ENCODE data around the gene FOXE3. TPM values are rescaled to one million over a fixed set of nuclear protein-coding genes. Genes with fewer than 3 reads are reported as not detected.

The FOXE3 gene
- total RNA-seq, 1 donor from 2014 or later = not detected

GRCh38 chr1:47444297-47444561 is 28.1 kb downstream of the FOXE3 start:
- FAIRE-seq = no peak
- Histone ChIP-seq H3K4me3 (ENCODE audit: low read depth, low read length) (no peak overlapping the region), H3K27me3 (ENCODE audit: control insufficient read depth, insufficient read depth, low read length) (peaks cover 69% of the 10 kb centered on the region), H3K36me3 (ENCODE audit: control insufficient read depth, insufficient read depth, low read length) (no peaks in the 10 kb centered on the region)
- DNase-seq (ENCODE audit: low read depth) = no peak
- no peak for TF ChIP-seq CTCF (IDR thresholded peaks at IDR 0.05; ENCODE audit: insufficient read depth, low read length, severe bottlenecking)

GRCh38 chr1:47444562-47445465 is 28.7 kb downstream of the FOXE3 start:
- DNase-seq (ENCODE audit: low read depth) = peak; percentile 11
- Histone ChIP-seq H3K36me3 (ENCODE audit: control insufficient read depth, insufficient read depth, low read length) (no peaks in the 10 kb centered on the region), H3K4me3 (ENCODE audit: low read depth, low read length) (no peak overlapping the region), H3K27me3 (ENCODE audit: control insufficient read depth, insufficient read depth, low read length) (peaks cover 72% of the 10 kb centered on the region)
- no peak for FAIRE-seq
- TF ChIP-seq CTCF (IDR thresholded peaks at IDR 0.05; ENCODE audit: insufficient read depth, low read length, severe bottlenecking) = no peak

- FAIRE-seq = no peak
- no peak for TF ChIP-seq CTCF (IDR thresholded peaks at IDR 0.05; ENCODE audit: insufficient read depth, low read length, severe bottlenecking)
- no peak overlapping the region for H3K4me3 ChIP-seq (ENCODE audit: low read depth, low read length)
- no peaks in the 10 kb centered on the region for H3K36me3 ChIP-seq (ENCODE audit: control insufficient read depth, insufficient read depth, low read length)
- peaks cover 74% of the 10 kb centered on the region for H3K27me3 ChIP-seq (ENCODE audit: control insufficient read depth, insufficient read depth, low read length)
- DNase-seq (ENCODE audit: low read depth) = no peak
Measured at GRCh38 chr1:47445823-47446550, 29.9 kb downstream of the FOXE3 start.

GRCh38 chr1:47448462-47449222 is 32.6 kb downstream of the FOXE3 start:
- no peak for TF ChIP-seq CTCF (IDR thresholded peaks at IDR 0.05; ENCODE audit: insufficient read depth, low read length, severe bottlenecking)
- DNase-seq (ENCODE audit: low read depth) (no peak), FAIRE-seq (no peak)
- Histone ChIP-seq H3K36me3 (ENCODE audit: control insufficient read depth, insufficient read depth, low read length) (no peaks in the 10 kb centered on the region), H3K27me3 (ENCODE audit: control insufficient read depth, insufficient read depth, low read length) (peaks cover 53% of the 10 kb centered on the region), H3K4me3 (ENCODE audit: low read depth, low read length) (no peak overlapping the region)

GRCh38 chr1:47449822-47450552 is 33.9 kb downstream of the FOXE3 start:
- FAIRE-seq (no peak), DNase-seq (ENCODE audit: low read depth) (no peak)
- no peak overlapping the region for H3K4me3 ChIP-seq (ENCODE audit: low read depth, low read length)
- peaks cover 40% of the 10 kb centered on the region for H3K27me3 ChIP-seq (ENCODE audit: control insufficient read depth, insufficient read depth, low read length)
- peak; percentile 85 for TF ChIP-seq CTCF (IDR thresholded peaks at IDR 0.05; ENCODE audit: insufficient read depth, low read length, severe bottlenecking)
- no peaks in the 10 kb centered on the region for H3K36me3 ChIP-seq (ENCODE audit: control insufficient read depth, insufficient read depth, low read length)
